Epithelial cell of proximal tubule (primary cell): ENCODE data around the gene HSPA9. TPM values are rescaled to one million over a fixed set of nuclear protein-coding genes. Genes with fewer than 3 reads are reported as not detected.

Experiments
- DNase-seq: peaks from one replicate; pipeline ENCODE4 v3.0.0-alpha.2; 2011; ENCODE audit warnings: low read depth
- H3K4me3 ChIP-seq: 2 replicates; pipeline ENCODE4 v1.5.1; 2011; ENCODE audit warnings: low read depth, mild to moderate bottlenecking, low read length
- CTCF ChIP-seq: conservative IDR thresholded peaks from 2 replicates; pipeline ENCODE4 v1.5.1; 2012; ENCODE audit warnings: low read depth, mild to moderate bottlenecking, low read length
- total RNA-seq: library from RNA; depleted of rRNA; stranded (reverse); fragments of >200 nt; gene quantifications from 2 replicates; pipeline ENCODE4 v1.2.3, GENCODE V29; 2015

The HSPA9 gene
- total RNA-seq, 1 donor from 2014 or later = 174 TPM

GRCh38 chr5:138595180-138595795, 20.1 kb upstream of the HSPA9 start:
- peak; percentile 34 for TF ChIP-seq CTCF
- H3K4me3 ChIP-seq = no peak overlapping the region
- DNase-seq = no peak

GRCh38 chr5:138594305-138595058, 19.3 kb upstream of the HSPA9 start:
- no peak for DNase-seq
- TF ChIP-seq CTCF = peak; percentile 58
- H3K4me3 ChIP-seq = no peak overlapping the region

- TF ChIP-seq CTCF = no peak
- no peak for DNase-seq
- H3K4me3 ChIP-seq = no peak overlapping the region
Measured at GRCh38 chr5:138588013-138588788, 13.0 kb upstream of the HSPA9 start.

- TF ChIP-seq CTCF = no peak
- H3K4me3 ChIP-seq = no peak overlapping the region
- no peak for DNase-seq
Measured at GRCh38 chr5:138585157-138585556, 10.0 kb upstream of the HSPA9 start.

GRCh38 chr5:138583984-138584637, 8.9 kb upstream of the HSPA9 start:
- no peak for TF ChIP-seq CTCF
- H3K4me3 ChIP-seq = no peak overlapping the region
- DNase-seq = no peak

GRCh38 chr5:138582959-138583358, 7.8 kb upstream of the HSPA9 start:
- no peak for DNase-seq
- no peak for TF ChIP-seq CTCF
- H3K4me3 ChIP-seq = no peak overlapping the region
